ENCODE data around the gene FNDC3B. TPM values are rescaled to one million over a fixed set of nuclear protein-coding genes. Genes with fewer than 3 reads are reported as not detected.

FNDC3B gene
- total and polyA plus RNA-seq, 2 donors (not counting 3 experiments of a cell fraction or from before 2014, with no cell fraction given) = 91.6 to 295 TPM

GRCh38 chr3:172261054-172261453, 221.7 kb downstream of the FNDC3B start:
- H3K4me1 ChIP-seq (ENCODE audit: control insufficient read depth, extremely low read depth, insufficient read depth, low read length) = peaks cover 8% of the 10 kb centered on the region
- H3K9me3 ChIP-seq (replicated peaks; ENCODE audit: control insufficient read depth, insufficient read depth, low read length) = no peaks in the 10 kb centered on the region
- peaks cover 16 to 19% of the 10 kb centered on the region in 2 experiments for H3K36me3 ChIP-seq (ENCODE audit: control insufficient read depth in 2 of 2, extremely low read depth in 1 of 2, insufficient read depth in 2 of 2, low read length in 2 of 2)
- no peak for DNase-seq (ENCODE audit: low read depth, low spot score)
- H3K79me2 ChIP-seq (ENCODE audit: control insufficient read depth, insufficient read depth, low read length) = peaks cover 39% of the 10 kb centered on the region
- no TSS peak for BruUV-seq (replicated peaks)
- ChIA-PET CTCF (interaction anchor here (1.2 to 1.7 kb wide), 2 partner anchors 11 to 178 kb away, joined by 3 to 7 read pairs; no protein-coding TSS in a partner anchor), POLR2A (no interaction called here)
- no peak overlapping the region for H3K4me2 ChIP-seq (ENCODE audit: insufficient read depth, low read length)
- H3K27ac ChIP-seq (ENCODE audit: insufficient read depth, low read depth, low read length) = no peak overlapping the region
- no peak overlapping the region for H2AFZ ChIP-seq (ENCODE audit: low read depth, low read length)
- H4K20me1 ChIP-seq (replicated peaks; ENCODE audit: control insufficient read depth, extremely low read depth, insufficient read depth, low read length) = no peaks in the 10 kb centered on the region
- dilution Hi-C loops (cut with MboI; ENCODE audit: extremely low pct_ligation_motif_present, low sequenced_read_pairs) = no loop called here
- TF ChIP-seq POLR2AphosphoS5 (IDR thresholded peaks at IDR 0.05; ENCODE audit: insufficient read depth, low read depth, low read length) (no peak), POLR2A (IDR thresholded peaks at IDR 0.05; ENCODE audit: low read depth, low read length) (no peak), EZH2 (IDR thresholded peaks at IDR 0.05; ENCODE audit: borderline replicate concordance, low read depth, low read length, severe bottlenecking) (no peak), JUN (IDR thresholded peaks at IDR 0.05; ENCODE audit: borderline replicate concordance, insufficient read depth, insufficient read length, low read depth) (no peak), FOS (IDR thresholded peaks at IDR 0.05; ENCODE audit: borderline replicate concordance, insufficient read depth, low read length) (no peak), GATA2 (IDR thresholded peaks at IDR 0.05; ENCODE audit: insufficient read depth, insufficient read length, low read depth, low read length) (no peak), MAX (IDR thresholded peaks at IDR 0.05; ENCODE audit: insufficient read depth, insufficient read length) (no peak), MYC (IDR thresholded peaks at IDR 0.05; ENCODE audit: low read depth, low read length) (no peak)
- TF ChIP-seq, protein P1, sequence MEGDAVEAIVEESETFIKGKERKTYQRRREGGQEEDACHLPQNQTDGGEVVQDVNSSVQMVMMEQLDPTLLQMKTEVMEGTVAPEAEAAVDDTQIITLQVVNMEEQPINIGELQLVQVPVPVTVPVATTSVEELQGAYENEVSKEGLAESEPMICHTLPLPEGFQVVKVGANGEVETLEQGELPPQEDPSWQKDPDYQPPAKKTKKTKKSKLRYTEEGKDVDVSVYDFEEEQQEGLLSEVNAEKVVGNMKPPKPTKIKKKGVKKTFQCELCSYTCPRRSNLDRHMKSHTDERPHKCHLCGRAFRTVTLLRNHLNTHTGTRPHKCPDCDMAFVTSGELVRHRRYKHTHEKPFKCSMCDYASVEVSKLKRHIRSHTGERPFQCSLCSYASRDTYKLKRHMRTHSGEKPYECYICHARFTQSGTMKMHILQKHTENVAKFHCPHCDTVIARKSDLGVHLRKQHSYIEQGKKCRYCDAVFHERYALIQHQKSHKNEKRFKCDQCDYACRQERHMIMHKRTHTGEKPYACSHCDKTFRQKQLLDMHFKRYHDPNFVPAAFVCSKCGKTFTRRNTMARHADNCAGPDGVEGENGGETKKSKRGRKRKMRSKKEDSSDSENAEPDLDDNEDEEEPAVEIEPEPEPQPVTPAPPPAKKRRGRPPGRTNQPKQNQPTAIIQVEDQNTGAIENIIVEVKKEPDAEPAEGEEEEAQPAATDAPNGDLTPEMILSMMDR (IDR thresholded peaks at IDR 0.05; ENCODE audit: extremely low read depth in 1 of 2, insufficient read depth in 1 of 2, low read depth in 1 of 2, low read length in 2 of 2) = no peak
- no peaks in the 10 kb centered on the region for H3K9me1 ChIP-seq (replicated peaks; ENCODE audit: control insufficient read depth, extremely low read depth, insufficient read depth, low read length)
- no peak overlapping the region for H3K4me3 ChIP-seq (replicated peaks in 1 of 3; ENCODE audit: insufficient read depth in 1 of 3, low read depth in 1 of 3, low read length in 3 of 3)
- no peak for FAIRE-seq
- H3K27me3 ChIP-seq (ENCODE audit: control insufficient read depth in 2 of 2, insufficient read depth in 2 of 2, low read length in 2 of 2) = no peaks in the 10 kb centered on the region
- intact Hi-C loops (cut with micrococcal nuclease) = no loop called here
- H3K9ac ChIP-seq (replicated peaks; ENCODE audit: extremely low read depth, insufficient read depth, low read length) = no peak overlapping the region
